Vagina (tissue), 2 donors: ENCODE measurements around the gene PTDSS2. TPM values are rescaled to one million over a fixed set of nuclear protein-coding genes. Genes with fewer than 3 reads are reported as not detected.

Experiments used
- DNase-seq, 2 donors: peaks; one replicate each; pipeline ENCODE4 v3.0.0-alpha.2; 2017; ENCODE audit errors: extremely low spot score in 2 of 2
- H3K27ac ChIP-seq: fragments of 200-600 bp; sonication (generic); one replicate; pipeline ENCODE4 v1.5.1; 2019
- H3K27me3 ChIP-seq: fragments of 200-600 bp; sonication (generic); one replicate; pipeline ENCODE4 v1.5.1; 2019
- H3K36me3 ChIP-seq, 2 donors: fragments of 200-600 bp; sonication (generic); one replicate each; pipeline ENCODE4 v1.5.1; 2017 to 2019
- H3K4me1 ChIP-seq: fragments of 200-600 bp; sonication (generic); one replicate; pipeline ENCODE4 v1.5.1; 2019
- H3K4me3 ChIP-seq, 2 donors: fragments of 200-600 bp; sonication (generic); 1 replicate in 1 of 2; 2 replicates in 1 of 2; pipeline ENCODE4 v1.5.1; 2016 to 2019
- H3K9me3 ChIP-seq: fragments of 200-600 bp; sonication (generic); one replicate; pipeline ENCODE4 v1.5.1; 2019
- POLR2A ChIP-seq, 2 donors: fragments of 450-650 bp; IDR thresholded peaks; one replicate each; pipeline ENCODE4 v1.6.1; 2017; ENCODE audit warnings: antibody characterized with exemption in 2 of 2, mild to moderate bottlenecking in 2 of 2, moderate library complexity in 2 of 2
- POLR2AphosphoS5 ChIP-seq, 2 donors: sonication (generic); formaldehyde crosslinking; IDR thresholded peaks; one replicate each; pipeline ENCODE4 v1.9.0; 2017; ENCODE audit warnings: antibody characterized with exemption in 2 of 2, mild to moderate bottlenecking in 2 of 2, low read depth in 1 of 2; ENCODE audit not compliant: insufficient read depth in 1 of 2
- intact Hi-C: fragments of 100-400 bp; cut with DNase I; formaldehyde crosslinking; loops from one replicate; pipeline ENCODE4 v1.15.1; 2023
- total RNA-seq: library from RNA; depleted of rRNA; stranded (reverse); fragments of >200 nt; gene quantifications from one replicate; pipeline ENCODE4 v1.2.3, GENCODE V29; 2016
- TF ChIP-seq, protein P1 (sequence below), 3 experiments: fragments of 450-650 bp in 2 of 3; fragments of 200-600 bp in 1 of 3; sonication (generic) in 1 of 3; IDR thresholded peaks; one replicate each; pipeline ENCODE4 v1.5.1; 2017 to 2019; ENCODE audit warnings: antibody characterized with exemption in 3 of 3, mild to moderate bottlenecking in 2 of 3, moderate library complexity in 2 of 3

The PTDSS2 gene
- total RNA-seq, 1 donor from 2014 or later = 36.1 TPM

DNA sequence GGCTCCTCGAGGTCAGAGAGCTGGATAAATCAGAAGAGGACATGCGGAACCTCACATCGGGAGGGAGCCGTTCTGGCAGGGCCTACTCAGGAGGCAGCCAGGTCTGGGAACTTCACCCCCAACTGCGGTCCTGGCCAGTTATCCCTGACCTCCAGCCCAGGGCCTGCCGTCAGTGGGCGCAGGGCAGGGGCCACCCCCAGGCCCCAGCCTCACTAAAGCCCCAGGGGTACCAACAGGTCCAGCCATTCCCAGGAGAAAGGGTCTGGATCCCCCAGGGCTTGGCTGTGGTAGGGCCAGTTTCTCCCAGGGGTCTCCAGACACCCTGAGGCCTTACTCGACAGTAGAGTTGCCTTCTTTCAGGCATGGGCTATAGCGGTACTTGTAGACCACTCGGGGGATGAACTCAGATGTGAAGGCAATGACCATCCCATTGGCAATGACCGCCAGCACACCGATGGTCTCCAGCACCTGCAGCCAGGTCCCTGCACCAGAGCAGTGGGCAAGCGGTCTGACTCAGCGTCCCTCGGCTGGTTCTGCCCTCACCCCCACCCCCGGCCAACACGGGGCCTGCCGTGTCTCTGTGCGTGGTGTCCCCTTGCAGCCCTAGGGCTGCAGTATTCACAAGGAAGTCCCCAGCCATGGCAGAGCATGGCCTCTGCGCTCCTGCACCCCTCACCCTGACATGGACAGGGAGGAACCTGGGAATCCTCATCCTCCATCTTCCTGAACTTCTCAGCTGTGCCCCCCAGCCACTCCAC lies 30.7 kb upstream of the PTDSS2 start:
- Histone ChIP-seq H3K27me3 (no peaks in the 10 kb centered on the region), H3K4me1 (peaks cover 27% of the 10 kb centered on the region), H3K9me3 (no peaks in the 10 kb centered on the region), H3K4me3 (no peak overlapping the region), H3K27ac (no peak overlapping the region), H3K36me3 (no peaks in the 10 kb centered on the region)
- TF ChIP-seq, protein P1, sequence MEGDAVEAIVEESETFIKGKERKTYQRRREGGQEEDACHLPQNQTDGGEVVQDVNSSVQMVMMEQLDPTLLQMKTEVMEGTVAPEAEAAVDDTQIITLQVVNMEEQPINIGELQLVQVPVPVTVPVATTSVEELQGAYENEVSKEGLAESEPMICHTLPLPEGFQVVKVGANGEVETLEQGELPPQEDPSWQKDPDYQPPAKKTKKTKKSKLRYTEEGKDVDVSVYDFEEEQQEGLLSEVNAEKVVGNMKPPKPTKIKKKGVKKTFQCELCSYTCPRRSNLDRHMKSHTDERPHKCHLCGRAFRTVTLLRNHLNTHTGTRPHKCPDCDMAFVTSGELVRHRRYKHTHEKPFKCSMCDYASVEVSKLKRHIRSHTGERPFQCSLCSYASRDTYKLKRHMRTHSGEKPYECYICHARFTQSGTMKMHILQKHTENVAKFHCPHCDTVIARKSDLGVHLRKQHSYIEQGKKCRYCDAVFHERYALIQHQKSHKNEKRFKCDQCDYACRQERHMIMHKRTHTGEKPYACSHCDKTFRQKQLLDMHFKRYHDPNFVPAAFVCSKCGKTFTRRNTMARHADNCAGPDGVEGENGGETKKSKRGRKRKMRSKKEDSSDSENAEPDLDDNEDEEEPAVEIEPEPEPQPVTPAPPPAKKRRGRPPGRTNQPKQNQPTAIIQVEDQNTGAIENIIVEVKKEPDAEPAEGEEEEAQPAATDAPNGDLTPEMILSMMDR (IDR thresholded peaks at IDR 0.05) = no peak
- TF ChIP-seq POLR2A (IDR thresholded peaks at IDR 0.05) = no peak
- no peak for TF ChIP-seq POLR2AphosphoS5 (IDR thresholded peaks at IDR 0.05; ENCODE audit: insufficient read depth in 1 of 2, low read depth in 1 of 2)
- DNase-seq = no peak
- intact Hi-C loops = no loop called here

DNA sequence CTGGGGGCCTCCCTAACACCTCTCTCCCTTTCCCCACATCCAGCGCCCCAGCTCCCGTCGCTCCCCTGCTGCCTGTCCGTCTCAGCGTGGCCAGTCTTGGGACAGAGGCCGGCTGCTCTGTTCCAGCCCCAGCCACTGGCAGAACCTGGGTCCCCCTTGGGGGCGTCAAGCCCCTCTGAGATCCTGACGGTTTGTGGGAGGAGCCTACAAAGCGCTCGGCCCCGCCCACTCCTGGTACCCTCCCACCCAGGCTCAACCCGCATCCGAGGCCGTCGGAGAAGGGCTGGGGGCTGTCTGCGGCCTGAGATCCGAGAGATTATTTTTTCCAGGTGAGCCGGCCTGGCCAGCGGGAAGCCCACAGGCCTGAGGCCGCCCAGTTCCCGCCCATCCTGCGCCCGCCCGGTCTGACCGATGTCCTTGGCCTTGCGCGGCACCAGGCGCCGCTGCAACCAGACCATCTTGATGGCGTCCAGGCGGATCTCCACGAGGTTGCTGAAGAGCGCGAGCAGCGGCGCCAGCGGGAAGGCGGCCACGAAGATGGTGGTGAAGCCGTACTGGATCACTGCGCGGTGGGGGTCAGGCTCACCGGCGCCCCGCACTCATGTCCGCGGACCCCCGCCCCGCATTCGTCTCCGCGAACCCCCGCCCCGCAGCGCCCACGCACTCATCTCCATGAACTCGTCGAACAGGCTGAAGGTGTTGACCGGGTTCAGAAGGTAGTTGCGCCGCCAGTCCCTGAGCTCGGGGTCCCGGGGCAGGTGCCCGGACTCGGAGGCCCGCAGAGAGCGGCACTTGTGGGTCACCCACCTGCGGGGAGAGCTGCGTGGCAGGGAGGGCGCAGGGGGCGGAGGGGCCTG lies 29.8 kb upstream of the PTDSS2 start:
- TF ChIP-seq, protein P1 (IDR thresholded peaks at IDR 0.05) = no peak
- TF ChIP-seq POLR2AphosphoS5 (IDR thresholded peaks at IDR 0.05; ENCODE audit: insufficient read depth in 1 of 2, low read depth in 1 of 2) (no peak), POLR2A (IDR thresholded peaks at IDR 0.05) (no peak)
- Histone ChIP-seq H3K4me3 (no peak overlapping the region), H3K27me3 (no peaks in the 10 kb centered on the region), H3K27ac (no peak overlapping the region), H3K36me3 (no peaks in the 10 kb centered on the region), H3K4me1 (peaks cover 21% of the 10 kb centered on the region), H3K9me3 (no peaks in the 10 kb centered on the region)
- DNase-seq = no peak
- intact Hi-C loops = no loop called here

DNA sequence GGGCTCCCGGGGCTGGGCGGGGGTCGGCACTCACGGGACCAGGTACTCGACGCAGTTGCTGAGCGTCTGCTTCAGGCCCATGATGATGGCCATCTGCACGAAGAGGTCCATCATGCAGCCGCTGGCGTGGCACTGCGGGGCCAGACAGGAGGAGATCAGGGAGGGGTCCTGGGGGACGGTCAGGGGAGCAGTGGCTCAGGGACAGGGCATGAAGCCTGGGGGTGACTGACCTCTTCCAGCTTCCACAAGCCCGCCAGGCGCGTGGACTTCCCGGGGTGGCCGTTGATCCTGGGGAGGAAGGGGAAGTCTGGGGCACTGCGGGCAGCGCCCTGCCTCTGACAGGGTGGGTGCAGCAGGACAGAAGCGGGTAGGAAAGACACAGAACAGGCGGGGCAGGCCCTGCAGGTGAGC lies 29.2 kb upstream of the PTDSS2 start:
- H3K27me3 ChIP-seq = no peaks in the 10 kb centered on the region
- no peak overlapping the region for H3K27ac ChIP-seq
- TF ChIP-seq POLR2AphosphoS5 (IDR thresholded peaks at IDR 0.05; ENCODE audit: insufficient read depth in 1 of 2, low read depth in 1 of 2) = no peak
- TF ChIP-seq POLR2A (IDR thresholded peaks at IDR 0.05) = no peak
- TF ChIP-seq, protein P1 (IDR thresholded peaks at IDR 0.05) = no peak
- H3K4me1 ChIP-seq = peaks cover 15% of the 10 kb centered on the region
- intact Hi-C loops = no loop called here
- H3K9me3 ChIP-seq = no peaks in the 10 kb centered on the region
- DNase-seq = no peak
- H3K36me3 ChIP-seq = no peaks in the 10 kb centered on the region
- H3K4me3 ChIP-seq = no peak overlapping the region

DNA sequence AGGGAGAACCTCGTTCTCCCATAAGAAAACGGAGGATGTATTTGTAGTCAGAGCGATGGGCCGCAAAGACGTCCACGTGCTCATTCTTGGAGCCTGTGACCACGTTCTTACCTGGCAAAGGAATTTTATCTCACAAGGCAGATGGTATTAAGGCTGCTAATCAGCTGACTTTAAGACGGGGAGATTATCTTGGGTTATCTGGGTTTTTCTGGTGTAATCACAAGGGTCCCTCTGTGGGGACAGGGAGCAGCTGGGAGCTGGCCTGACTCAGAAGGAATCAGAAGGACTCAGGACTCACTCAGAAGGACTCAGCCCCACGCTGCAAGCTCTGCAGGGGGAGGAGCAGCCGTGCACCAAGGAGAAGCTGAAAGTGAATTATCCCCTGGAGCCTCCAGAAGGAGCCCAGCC lies 27.8 kb upstream of the PTDSS2 start:
- Histone ChIP-seq H3K9me3 (no peaks in the 10 kb centered on the region), H3K36me3 (no peaks in the 10 kb centered on the region), H3K27ac (no peak overlapping the region), H3K4me3 (no peak overlapping the region), H3K27me3 (no peaks in the 10 kb centered on the region), H3K4me1 (peaks cover 7% of the 10 kb centered on the region)
- TF ChIP-seq, protein P1 (IDR thresholded peaks at IDR 0.05) = no peak
- TF ChIP-seq POLR2AphosphoS5 (IDR thresholded peaks at IDR 0.05; ENCODE audit: insufficient read depth in 1 of 2, low read depth in 1 of 2) = no peak
- no peak for TF ChIP-seq POLR2A (IDR thresholded peaks at IDR 0.05)
- DNase-seq = no peak
- intact Hi-C loops = no loop called here
